ENCODE measurements around the gene KIF16B. TPM values are rescaled to one million over a fixed set of nuclear protein-coding genes. Genes with fewer than 3 reads are reported as not detected.

KIF16B gene
- total and polyA plus RNA-seq, 2 of the 8 experiments (the other 6 are each of a cell fraction or from before 2014, with no cell fraction given), result 3.0 to 9.2 TPM

DNA sequence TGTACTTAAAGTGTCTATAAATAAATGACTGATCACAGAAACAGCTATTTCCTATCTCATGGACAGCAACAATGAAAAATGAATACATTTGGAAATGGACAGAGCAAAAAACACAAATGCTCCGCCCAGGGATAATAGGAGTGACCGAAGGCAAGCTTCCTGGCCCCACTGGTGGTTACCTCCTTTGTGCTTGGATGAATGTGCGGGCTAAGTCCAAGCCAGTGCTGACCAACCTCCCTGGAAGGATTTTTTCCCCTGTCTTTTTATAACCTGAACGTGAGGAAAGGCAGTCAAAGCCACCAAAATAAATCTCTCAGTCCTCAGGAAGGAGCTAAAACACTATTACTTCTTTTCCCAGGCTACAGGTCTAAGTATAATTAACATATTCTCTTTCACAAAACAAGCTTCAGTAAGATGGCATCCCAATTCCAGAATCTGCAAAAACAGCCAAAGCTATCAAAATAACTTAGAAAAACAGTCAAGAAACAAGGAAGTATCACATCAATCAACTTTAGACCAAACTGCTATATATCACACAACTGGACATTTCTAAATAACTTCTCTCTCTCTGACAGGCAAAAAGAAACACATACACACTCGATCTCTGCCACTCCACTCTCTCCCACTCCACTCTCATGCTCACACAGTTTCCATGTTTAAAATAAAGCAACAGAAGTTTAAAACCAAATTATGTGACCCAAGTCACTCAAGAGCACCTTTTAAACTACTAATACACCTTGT lies 10.0 kb downstream of the KIF16B start:
- Histone ChIP-seq H4K8ac (ENCODE audit: extremely low read depth, insufficient read depth, low read length) (no peak overlapping the region), H4K20me1 (replicated peaks in 1 of 2; ENCODE audit: control insufficient read depth in 1 of 2, insufficient read depth in 2 of 2, low read length in 2 of 2) (peaks cover 0 to 4% of the 10 kb centered on the region in 2 experiments), H3K9ac (replicated peaks in 1 of 4; ENCODE audit: extremely low read depth in 1 of 4, low read depth in 3 of 4, low read length in 3 of 4) (no peak overlapping the region), H3K27ac (ENCODE audit: low read depth, low read length) (no peak overlapping the region), H4K91ac (replicated peaks; ENCODE audit: insufficient read length, low read length) (no peak overlapping the region), H3K56ac (replicated peaks; ENCODE audit: insufficient read length, low read depth, low read length) (no peak overlapping the region), H2BK5ac (ENCODE audit: low read depth, low read length) (no peak overlapping the region), H3K79me2 (ENCODE audit: control insufficient read depth in 1 of 2, insufficient read depth in 2 of 2, low read length in 2 of 2) (peaks cover 0 to 5% of the 10 kb centered on the region in 2 experiments; a peak in 2 of 4 replicates), H2AFZ (ENCODE audit: low read length) (no peak overlapping the region), H2BK120ac (replicated peaks; ENCODE audit: low read depth, low read length) (no peak overlapping the region), H3K9me3 (ENCODE audit: insufficient read depth in 2 of 2, low read depth in 1 of 2, low read length in 1 of 2) (no peaks in the 10 kb centered on the region), H3K23ac (ENCODE audit: insufficient read length) (no peak overlapping the region), H3K4me1 (replicated peaks in 1 of 4; ENCODE audit: control insufficient read depth in 3 of 4, insufficient read depth in 4 of 4, low read length in 3 of 4) (peaks cover 0 to 9% (median 4%) of the 10 kb centered on the region in 4 experiments; a peak in 5 of 7 replicates), H3K23me2 (ENCODE audit: low read depth, low read length) (no peaks in the 10 kb centered on the region), H3K18ac (ENCODE audit: extremely low read depth, low read length) (no peak overlapping the region), H2BK12ac (ENCODE audit: low read depth, low read length) (no peak overlapping the region), H3K27me3 (replicated peaks in 1 of 4; ENCODE audit: control insufficient read depth in 3 of 4, extremely low read depth in 1 of 4, insufficient read depth in 3 of 4, low read length in 3 of 4) (no peaks in the 10 kb centered on the region), H3K36me3 (ENCODE audit: control insufficient read depth in 2 of 4, insufficient read depth in 4 of 4, low read length in 3 of 4) (no peaks in the 10 kb centered on the region), H3K4me3 (ENCODE audit: extremely low read depth in 1 of 4, insufficient read depth in 2 of 4, low read depth in 3 of 4, low read length in 4 of 4) (no peak overlapping the region), H3K14ac (ENCODE audit: insufficient read length) (no peak overlapping the region), H2BK15ac (ENCODE audit: low read length) (no peak overlapping the region), H3K4ac (replicated peaks; ENCODE audit: insufficient read length, low read depth, low read length) (no peak overlapping the region), H2BK20ac (ENCODE audit: low read length) (no peak overlapping the region), H3K4me2 (ENCODE audit: insufficient read depth in 1 of 2, low read depth in 2 of 2, low read length in 2 of 2) (no peak overlapping the region), H3K79me1 (ENCODE audit: low read depth, low read length) (no peaks in the 10 kb centered on the region; the same call in 1 of the 2 replicates), H4K5ac (ENCODE audit: insufficient read length, low read depth, low read length) (no peak overlapping the region), H2AK5ac (ENCODE audit: low read depth, low read length) (no peak overlapping the region)
- ChIA-PET POLR2A (ENCODE audit: partially characterized antibody) (interaction anchor here (1.3 kb wide), 1 partner anchor 11 kb away, joined by 5 read pairs; no protein-coding TSS in a partner anchor), CTCF (ENCODE audit: partially characterized antibody) (interaction anchor here (0.5 to 2.0 kb wide), 3 partner anchors 11 to 136 kb away, joined by 3 to 5 read pairs (median 3); no protein-coding TSS in a partner anchor)
- FAIRE-seq (no peak), DNase-seq (ENCODE audit: low read depth in 1 of 2, low spot score in 2 of 2) (no peak)
- 82% methylated on average over 5 of the region's 5 CpGs; no CpG with 5 or more reads in 1 of the 2 experiments for WGBS, 2 experiments (ENCODE audit: extremely low coverage in 1 of 2, insufficient coverage in 1 of 2, insufficient read length in 1 of 2, insufficient replicate concordance in 2 of 2, low coverage in 1 of 2, low lambda C conversion rate in 2 of 2, missing lambda C conversion rate in 1 of 2)
- no peak for TF ChIP-seq CHD1 (IDR thresholded peaks at IDR 0.05; ENCODE audit: low read depth, low read length)
- no peak for TF ChIP-seq SIX5 (IDR thresholded peaks at IDR 0.05; ENCODE audit: low read depth, low read length)
- TF ChIP-seq KDM1A (IDR thresholded peaks at IDR 0.05; ENCODE audit: borderline replicate concordance, low read length), result no peak
- no peak for TF ChIP-seq RNF2 (IDR thresholded peaks at IDR 0.05; ENCODE audit: borderline replicate concordance, low read depth, low read length, missing control alignments, poor library complexity, severe bottlenecking)
- no peak for TF ChIP-seq TAF7 (optimal IDR thresholded peaks at IDR 0.05; ENCODE audit: borderline replicate concordance, low read depth, low read length)
- no peak for TF ChIP-seq PHF8 (conservative IDR thresholded peaks at IDR 0.05; ENCODE audit: low read depth, low read length)

All from H1 (cell line).